ENCODE results near the gene CA4.

CA4 gene

GRCh38 chr17:60130466-60130865, 19.3 kb upstream of the CA4 start:
- DNase-seq, result no peak

- peak; percentile 47 for DNase-seq
These were observed 15.2 kb upstream of the CA4 start for GRCh38 chr17:60134396-60135150.

- DNase-seq, result peak; percentile 81
These were observed 14.4 kb upstream of the CA4 start for GRCh38 chr17:60135151-60135950.

DNA sequence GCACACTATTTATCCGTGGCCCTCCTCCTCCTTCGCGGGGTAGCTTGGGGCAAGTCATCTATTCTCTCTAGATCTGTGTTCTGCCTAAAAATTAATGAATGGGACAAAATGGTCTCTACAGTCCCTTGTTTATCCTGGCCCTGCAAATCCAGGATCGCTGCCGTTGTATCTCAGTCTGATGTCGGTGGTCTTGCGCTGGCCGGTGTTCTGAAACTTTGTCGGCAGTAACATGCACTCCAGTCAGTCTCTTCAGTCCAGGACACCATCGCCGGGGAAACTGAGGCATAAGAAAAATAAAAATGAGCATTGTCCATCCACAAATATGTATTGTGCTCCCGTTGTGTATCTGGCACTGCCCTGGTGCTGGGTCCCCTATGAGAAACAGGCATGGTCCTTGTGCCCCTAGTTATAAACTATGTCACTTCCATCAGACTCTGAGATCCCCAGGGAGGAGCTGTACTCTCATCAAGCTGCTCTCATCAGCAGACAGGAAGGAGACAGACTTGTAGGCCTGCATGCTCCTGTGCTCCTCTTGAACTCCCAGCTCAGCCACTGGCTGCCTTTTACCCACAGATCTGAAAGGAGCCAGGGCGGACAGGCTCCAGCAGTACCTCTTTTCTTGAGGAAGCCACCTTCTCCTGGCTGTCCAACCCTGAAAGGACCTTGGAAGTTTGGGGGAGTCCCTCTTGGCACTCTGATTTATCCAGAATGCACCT, 13.7 kb upstream of the CA4 start:
- DNase-seq, result no peak

DNA sequence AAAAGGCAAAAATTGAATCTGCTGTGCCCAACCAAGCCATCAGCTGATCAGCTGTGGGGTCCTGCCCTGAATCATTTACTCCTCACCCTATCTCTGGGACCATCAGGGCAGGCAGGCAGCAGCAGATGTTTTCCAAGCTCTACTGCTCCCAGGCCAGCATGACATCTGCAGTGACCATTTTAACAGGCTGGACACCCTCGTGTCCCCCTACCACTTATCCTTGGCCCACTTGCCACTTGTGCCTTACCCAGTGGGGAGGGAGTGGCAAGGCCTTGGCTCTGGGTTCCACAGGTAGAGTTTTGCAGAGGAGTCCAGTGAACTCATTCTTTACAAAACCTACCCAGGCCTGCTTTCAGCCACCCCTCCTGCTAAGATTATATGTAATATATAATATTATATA, 12.0 kb upstream of the CA4 start:
- DNase-seq, result no peak

GRCh38 chr17:60138769-60139437, 10.9 kb upstream of the CA4 start:
- DNase-seq, result no peak

DNA sequence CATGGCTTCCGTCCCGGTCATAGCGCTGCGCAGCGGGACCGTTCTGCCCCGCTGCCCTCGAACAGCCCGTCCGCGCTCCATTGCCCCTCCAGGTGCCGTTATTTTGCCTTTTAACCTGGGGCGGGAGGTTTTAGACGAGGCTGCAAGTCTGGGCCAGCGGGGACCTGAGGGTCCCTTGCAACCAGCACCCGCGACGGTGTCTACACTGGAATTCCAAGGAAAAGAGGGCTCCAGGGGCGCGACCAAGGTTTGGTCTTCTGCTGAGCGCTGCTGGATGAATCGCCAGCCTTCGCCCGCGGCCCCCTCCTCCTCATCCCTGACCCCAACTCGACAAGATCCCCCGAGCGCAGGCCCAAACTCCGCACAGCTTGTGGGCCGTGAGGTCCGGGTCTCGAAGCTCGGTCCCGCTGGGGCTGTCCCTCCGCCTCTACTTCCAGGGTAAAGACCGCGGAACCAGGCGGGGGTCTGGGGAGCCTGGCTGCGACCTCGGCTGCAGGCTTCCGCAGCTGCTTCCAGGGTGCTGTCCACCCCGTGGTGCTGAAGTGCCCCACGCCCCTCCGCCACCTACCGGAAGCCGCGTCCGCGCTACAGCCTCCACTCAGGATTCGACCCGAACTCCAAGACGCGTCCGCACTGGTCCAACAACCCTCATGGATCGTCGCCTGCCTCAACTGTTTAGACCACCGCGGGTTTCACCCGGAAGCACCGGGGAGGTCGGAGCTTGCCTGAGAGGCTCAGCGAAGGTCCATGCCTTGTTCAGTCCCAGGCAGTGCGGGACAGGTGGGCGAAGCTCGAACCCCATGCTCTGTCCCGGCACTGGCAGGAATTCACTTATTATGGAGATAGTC, 10.1 kb upstream of the CA4 start:
- DNase-seq, result peak; percentile 86

- no peak for DNase-seq
These were observed 8.4 kb upstream of the CA4 start for GRCh38 chr17:60141111-60142018.

DNA sequence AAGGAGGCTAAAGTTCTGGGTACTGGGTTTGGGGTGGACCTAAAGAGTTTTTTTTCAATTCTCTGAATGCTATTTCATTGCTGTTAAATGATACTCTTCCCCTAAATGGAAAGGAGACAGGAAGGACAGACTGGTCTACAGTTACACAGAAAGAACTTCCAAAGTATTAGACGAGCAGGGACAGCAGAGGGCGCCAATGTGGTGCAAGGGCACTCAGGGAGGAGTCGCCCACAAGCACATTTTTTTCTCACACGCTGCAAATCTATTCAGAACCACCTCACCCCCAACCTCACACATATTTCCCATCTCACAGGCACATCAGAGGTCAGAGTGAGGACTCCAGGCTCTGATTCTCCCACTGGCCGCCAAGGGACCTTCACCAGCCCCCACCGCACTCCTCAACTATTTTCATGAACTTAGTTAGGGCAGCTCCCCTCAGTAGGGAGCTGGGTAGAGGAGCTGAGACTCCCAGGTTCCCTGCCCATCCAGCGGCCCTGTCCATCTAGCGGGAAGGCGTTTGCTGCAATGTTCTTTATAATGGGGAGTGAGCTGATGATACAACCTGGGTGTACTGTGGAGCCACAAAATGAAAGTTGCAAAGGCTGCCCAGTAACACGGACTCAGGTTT, 6.8 kb upstream of the CA4 start:
- peak; percentile 77 for DNase-seq

GRCh38 chr17:60145006-60145935, 4.5 kb upstream of the CA4 start:
- no peak for DNase-seq

DNA sequence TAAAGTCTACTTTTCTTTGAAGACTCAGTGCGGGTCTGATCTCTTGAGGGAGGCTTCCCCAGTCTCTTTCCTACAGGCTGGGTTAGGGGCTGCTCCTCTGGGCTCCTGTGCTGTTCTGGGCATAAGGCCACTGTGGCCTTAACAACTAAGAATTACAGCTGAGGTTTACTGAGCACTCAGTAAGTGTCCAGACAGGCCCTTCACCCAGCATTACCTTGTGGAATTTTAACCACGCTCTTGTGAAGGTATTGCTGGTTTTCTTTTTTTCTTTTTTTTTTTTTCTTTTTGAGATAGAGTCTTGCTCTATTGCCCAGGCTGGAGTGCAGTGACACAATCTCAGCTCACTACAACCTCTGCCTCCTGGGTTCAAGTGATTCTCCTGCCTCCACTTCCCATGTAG, 3.6 kb upstream of the CA4 start:
- DNase-seq, result no peak

- DNase-seq, result no peak
These were observed 2.1 kb upstream of the CA4 start for GRCh38 chr17:60147553-60148223.

GRCh38 chr17:60148373-60148772, 1.4 kb upstream of the CA4 start:
- DNase-seq, result no peak

- no peak for DNase-seq
These were observed 1.6 kb downstream of the CA4 start for GRCh38 chr17:60151355-60151754.

DNA sequence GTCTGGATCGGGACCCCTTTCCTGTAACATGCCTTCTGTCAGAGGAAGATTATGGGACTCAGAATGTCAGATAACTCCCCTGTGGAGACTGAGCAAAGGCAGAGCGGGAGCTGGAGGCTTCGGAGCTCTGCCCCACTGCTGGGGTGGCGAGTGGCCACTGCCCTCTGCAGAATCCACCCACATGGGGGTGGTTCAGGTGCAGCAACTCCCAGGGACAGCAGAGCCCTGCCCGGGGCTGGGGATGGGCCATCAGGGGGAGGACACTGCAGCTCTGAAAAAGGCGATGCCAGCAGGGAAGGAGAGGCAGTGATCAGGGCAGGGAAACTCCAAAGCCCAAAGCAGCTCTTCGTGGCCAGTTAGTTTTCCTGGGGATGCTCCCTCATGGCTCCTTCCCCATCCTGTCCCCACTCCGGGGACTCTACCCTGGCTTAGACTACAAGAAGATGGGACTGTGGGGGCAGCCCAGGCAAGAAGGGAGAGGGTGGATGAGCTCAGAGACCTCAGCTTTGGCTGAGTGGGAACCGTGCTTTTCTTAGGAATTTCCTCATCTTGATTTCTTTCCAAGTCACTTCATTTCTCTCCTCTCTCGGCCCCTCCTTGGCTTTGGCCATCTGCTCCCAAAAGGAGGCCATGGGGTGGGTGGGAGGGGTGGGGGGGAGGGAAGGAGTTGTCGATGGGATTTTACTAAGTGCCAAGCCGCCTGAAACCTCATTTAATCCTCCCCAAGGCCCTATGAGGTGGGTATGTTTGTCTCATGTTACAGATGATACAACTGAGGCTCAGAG, 4.0 kb downstream of the CA4 start:
- peak; percentile 63 for DNase-seq

GRCh38 chr17:60154616-60155426, 5.0 kb downstream of the CA4 start:
- DNase-seq, result peak; percentile 84

DNA sequence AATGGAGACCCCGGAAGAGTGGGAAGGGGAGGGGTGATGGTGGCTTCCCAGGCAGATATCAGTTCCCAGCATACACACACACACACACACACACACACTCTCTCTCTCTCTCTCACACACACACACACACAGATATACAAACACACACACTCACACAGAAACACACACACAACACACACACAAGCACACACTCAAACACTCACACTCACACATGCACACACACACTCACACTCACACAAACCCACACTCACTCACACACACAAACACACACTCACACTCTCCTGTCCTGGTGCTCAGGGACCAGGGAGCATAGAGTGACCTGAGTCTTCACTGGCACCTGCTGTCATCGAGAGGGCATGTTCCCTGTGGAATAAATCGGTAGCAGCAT, 5.6 kb downstream of the CA4 start:
- peak; percentile 30 for DNase-seq
